ENCODE data around the gene DDX18.
A peak's percentile ranks its signal among the peaks of the same experiment; 100 is the strongest.
"Not testable (repeated sequence)": the region's sequence is repeated elsewhere in the genome, so short reads cannot be mapped to it uniquely, and the experiment has no call there.

Gene DDX18

GRCh38 chr2:117814417-117815264, at the start of gene DDX18:
DDX18 (plus strand) TSS chr2:117814691; CDS start chr2:117814778, 87 bp downstream.
- peak; percentile 98 for DNase-seq

- DNase-seq: no peak
These were observed 43.8 kb upstream of the DDX18 start for GRCh38 chr2:117770730-117771129.

GRCh38 chr2:117771969-117772630, 42.4 kb upstream of the DDX18 start:
- peak; percentile 15 for DNase-seq

- peak; percentile 9 for DNase-seq
These were observed 39.8 kb upstream of the DDX18 start for GRCh38 chr2:117774716-117775115.

GRCh38 chr2:117775703-117776219, 38.7 kb upstream of the DDX18 start:
- no peak for DNase-seq

- DNase-seq: no peak
These were observed 37.6 kb upstream of the DDX18 start for GRCh38 chr2:117776888-117777287.

- DNase-seq: peak; percentile 25
These were observed 28.8 kb upstream of the DDX18 start for GRCh38 chr2:117785740-117786139.

- DNase-seq: no peak
These were observed 28.0 kb upstream of the DDX18 start for GRCh38 chr2:117786520-117786919.

GRCh38 chr2:117789505-117789904, 25.0 kb upstream of the DDX18 start:
- DNase-seq: no peak

- DNase-seq: no peak
These were observed 19.8 kb upstream of the DDX18 start for GRCh38 chr2:117794668-117795067.

- DNase-seq: peak; percentile 63
These were observed 12.7 kb upstream of the DDX18 start for GRCh38 chr2:117801826-117802225.

- DNase-seq: not testable (repeated sequence)
These were observed 10.7 kb upstream of the DDX18 start for GRCh38 chr2:117803644-117804325.

GRCh38 chr2:117812443-117812842, 2.0 kb upstream of the DDX18 start:
- DNase-seq: no peak

- DNase-seq: no peak
These were observed 1.5 kb downstream of the DDX18 start for GRCh38 chr2:117815946-117816345.

GRCh38 chr2:117818921-117819320, 4.4 kb downstream of the DDX18 start:
- DNase-seq: no peak

GRCh38 chr2:117820444-117820843, 6.0 kb downstream of the DDX18 start:
- no peak for DNase-seq

GRCh38 chr2:117825437-117825836, 10.9 kb downstream of the DDX18 start:
- DNase-seq: no peak

- not testable (repeated sequence) for DNase-seq
These were observed 13.0 kb downstream of the DDX18 start for GRCh38 chr2:117827464-117827863.

GRCh38 chr2:117828870-117829269, 14.4 kb downstream of the DDX18 start:
- no peak for DNase-seq

GRCh38 chr2:117832332-117832731, 17.8 kb downstream of the DDX18 start:
- no peak for DNase-seq

GRCh38 chr2:117832905-117833613, 18.6 kb downstream of the DDX18 start:
- peak; percentile 24 for DNase-seq

- no peak for DNase-seq
These were observed 19.4 kb downstream of the DDX18 start for GRCh38 chr2:117833911-117834310.

- DNase-seq: no peak
These were observed 20.5 kb downstream of the DDX18 start for GRCh38 chr2:117834992-117835391.
